ENCODE measurements around the gene SPOPL. TPM values are rescaled to one million over a fixed set of nuclear protein-coding genes. Genes with fewer than 3 reads are reported as not detected.
"Not testable (repeated sequence)": the region's sequence is repeated elsewhere in the genome, so short reads cannot be mapped to it uniquely, and the experiment has no call there.

SPOPL gene
- polyA plus RNA-seq, 2 of the 4 experiments (the other 2 are of a cell fraction), result 7.2 to 16.9 TPM

DNA sequence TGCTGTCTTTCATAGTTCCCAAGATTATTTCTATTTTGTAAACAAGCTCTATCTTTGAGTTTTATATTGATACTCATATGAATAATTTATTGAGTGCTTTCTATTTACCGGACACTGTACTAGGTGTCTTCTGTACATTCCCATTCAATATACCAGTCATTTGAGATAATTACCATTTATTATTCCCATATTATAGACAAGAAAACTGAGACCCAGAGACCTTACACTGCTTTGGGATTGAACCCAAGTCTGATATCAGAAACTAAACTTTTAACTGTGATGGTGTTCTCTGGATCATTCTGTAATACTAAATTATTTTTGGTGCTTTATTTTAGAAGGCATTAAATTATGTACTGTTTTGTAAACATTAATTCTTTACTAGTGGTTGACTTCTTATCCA is 17.3 kb downstream of the SPOPL start (continued):
- TF ChIP-seq, protein P1, sequence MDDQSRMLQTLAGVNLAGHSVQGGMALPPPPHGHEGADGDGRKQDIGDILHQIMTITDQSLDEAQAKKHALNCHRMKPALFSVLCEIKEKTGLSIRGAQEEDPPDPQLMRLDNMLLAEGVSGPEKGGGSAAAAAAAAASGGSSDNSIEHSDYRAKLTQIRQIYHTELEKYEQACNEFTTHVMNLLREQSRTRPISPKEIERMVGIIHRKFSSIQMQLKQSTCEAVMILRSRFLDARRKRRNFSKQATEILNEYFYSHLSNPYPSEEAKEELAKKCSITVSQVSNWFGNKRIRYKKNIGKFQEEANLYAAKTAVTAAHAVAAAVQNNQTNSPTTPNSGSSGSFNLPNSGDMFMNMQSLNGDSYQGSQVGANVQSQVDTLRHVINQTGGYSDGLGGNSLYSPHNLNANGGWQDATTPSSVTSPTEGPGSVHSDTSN (IDR thresholded peaks at IDR 0.05), result no peak
- TF ChIP-seq HOXB5 (CRISPR knock-in tag; IDR thresholded peaks at IDR 0.05) (no peak), ZSCAN20 (CRISPR knock-in tag; IDR thresholded peaks at IDR 0.05) (no peak)
- TF ChIP-seq, protein P2, sequence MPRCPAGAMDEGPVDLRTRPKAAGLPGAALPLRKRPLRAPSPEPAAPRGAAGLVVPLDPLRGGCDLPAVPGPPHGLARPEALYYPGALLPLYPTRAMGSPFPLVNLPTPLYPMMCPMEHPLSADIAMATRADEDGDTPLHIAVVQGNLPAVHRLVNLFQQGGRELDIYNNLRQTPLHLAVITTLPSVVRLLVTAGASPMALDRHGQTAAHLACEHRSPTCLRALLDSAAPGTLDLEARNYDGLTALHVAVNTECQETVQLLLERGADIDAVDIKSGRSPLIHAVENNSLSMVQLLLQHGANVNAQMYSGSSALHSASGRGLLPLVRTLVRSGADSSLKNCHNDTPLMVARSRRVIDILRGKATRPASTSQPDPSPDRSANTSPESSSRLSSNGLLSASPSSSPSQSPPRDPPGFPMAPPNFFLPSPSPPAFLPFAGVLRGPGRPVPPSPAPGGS (IDR thresholded peaks at IDR 0.05), result no peak

DNA sequence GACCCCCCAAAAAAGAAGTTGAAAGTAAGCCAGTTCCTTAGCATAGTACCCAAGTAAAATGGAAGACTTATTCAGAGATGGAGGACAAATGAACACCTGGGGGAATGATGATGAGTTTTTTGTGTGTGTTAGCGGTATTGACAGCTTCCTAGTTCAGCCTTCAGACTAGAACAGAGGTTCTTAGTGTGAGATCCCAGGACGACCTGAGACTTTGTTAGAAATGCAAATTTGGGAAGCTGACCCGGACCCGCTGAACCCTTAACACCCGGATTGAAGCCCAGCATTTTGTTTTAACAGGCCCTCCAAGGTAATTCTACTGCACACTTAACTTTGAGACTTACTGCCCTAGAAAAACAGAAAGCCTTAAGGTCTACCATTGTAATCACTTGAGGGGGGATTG is 20.3 kb downstream of the SPOPL start:
- ATAC-seq (no peak), FAIRE-seq (no peak), DNase-seq (ENCODE audit: low read depth in 1 of 2, low spot score in 1 of 2) (no peak)
- CTCF ChIA-PET, result interaction anchor here (1.1 kb wide), 1 partner anchor 8 kb away, joined by 4 read pairs; no protein-coding TSS in a partner anchor
- Histone ChIP-seq H3K27ac (no peak overlapping the region), H3K4me3 (no peak overlapping the region), H3K4me1 (peaks cover under 1% of the 10 kb centered on the region), H3K4me2 (no peak overlapping the region), H3K9me3 (no peaks in the 10 kb centered on the region)
- no peak for TF ChIP-seq PHF8 (IDR thresholded peaks at IDR 0.05; ENCODE audit: borderline replicate concordance, low read depth)
- TF ChIP-seq, protein P3, sequence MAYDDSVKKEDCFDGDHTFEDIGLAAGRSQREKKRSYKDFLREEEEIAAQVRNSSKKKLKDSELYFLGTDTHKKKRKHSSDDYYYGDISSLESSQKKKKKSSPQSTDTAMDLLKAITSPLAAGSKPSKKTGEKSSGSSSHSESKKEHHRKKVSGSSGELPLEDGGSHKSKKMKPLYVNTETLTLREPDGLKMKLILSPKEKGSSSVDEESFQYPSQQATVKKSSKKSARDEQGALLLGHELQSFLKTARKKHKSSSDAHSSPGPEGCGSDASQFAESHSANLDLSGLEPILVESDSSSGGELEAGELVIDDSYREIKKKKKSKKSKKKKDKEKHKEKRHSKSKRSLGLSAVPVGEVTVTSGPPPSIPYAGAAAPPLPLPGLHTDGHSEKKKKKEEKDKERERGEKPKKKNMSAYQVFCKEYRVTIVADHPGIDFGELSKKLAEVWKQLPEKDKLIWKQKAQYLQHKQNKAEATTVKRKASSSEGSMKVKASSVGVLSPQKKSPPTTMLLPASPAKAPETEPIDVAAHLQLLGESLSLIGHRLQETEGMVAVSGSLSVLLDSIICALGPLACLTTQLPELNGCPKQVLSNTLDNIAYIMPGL (CRISPR knock-in tag; IDR thresholded peaks at IDR 0.05; ENCODE audit: borderline replicate concordance), result no peak
- no peak for TF ChIP-seq HDAC2 (IDR thresholded peaks at IDR 0.05)
- no peak for TF ChIP-seq ESRRA (IDR thresholded peaks at IDR 0.05; ENCODE audit: borderline replicate concordance, low read length)
- no peak for TF ChIP-seq KDM5A (IDR thresholded peaks at IDR 0.05)
- no peak for TF ChIP-seq POLR2AphosphoS2 (conservative IDR thresholded peaks at IDR 0.05; ENCODE audit: low read length)
- no peak for TF ChIP-seq ZNF302 (CRISPR knock-in tag; IDR thresholded peaks at IDR 0.05)
- no peak for TF ChIP-seq EHMT2 (IDR thresholded peaks at IDR 0.05; ENCODE audit: low read depth)
- TF ChIP-seq GATA3 (IDR thresholded peaks at IDR 0.05; ENCODE audit: borderline replicate concordance), result no peak
- TF ChIP-seq, protein P4, sequence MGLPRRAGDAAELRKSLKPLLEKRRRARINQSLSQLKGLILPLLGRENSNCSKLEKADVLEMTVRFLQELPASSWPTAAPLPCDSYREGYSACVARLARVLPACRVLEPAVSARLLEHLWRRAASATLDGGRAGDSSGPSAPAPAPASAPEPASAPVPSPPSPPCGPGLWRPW (IDR thresholded peaks at IDR 0.05), result no peak
- POLR2A ChIA-PET, result no interaction called here
- 91% methylated on average over 5 of the region's 5 CpGs for WGBS (ENCODE audit: missing lambda C conversion rate)

DNA sequence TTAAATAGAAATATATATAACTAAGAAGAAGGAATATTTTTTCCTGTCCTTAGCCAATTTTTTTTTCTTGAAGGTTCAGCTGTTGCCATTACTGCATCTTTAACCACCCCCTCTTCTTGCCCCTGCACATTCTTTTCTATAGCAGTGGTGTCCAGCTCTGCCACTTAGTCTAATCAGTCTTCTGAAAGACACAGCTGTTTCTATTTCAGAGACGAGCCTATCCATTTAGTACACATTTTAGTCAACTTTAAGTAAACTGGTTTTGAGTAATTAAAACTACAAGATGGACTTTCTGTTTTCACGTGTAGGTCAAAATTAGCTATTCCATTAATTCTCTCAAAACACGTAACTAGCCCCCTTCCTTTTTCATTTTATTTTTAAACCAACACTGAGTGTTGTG is 21.0 kb downstream of the SPOPL start:
- Histone ChIP-seq H3K9me3 (no peaks in the 10 kb centered on the region), H3K4me2 (no peak overlapping the region), H3K4me1 (no peaks in the 10 kb centered on the region), H3K4me3 (no peak overlapping the region), H3K27ac (no peak overlapping the region)
- no peak for FAIRE-seq
- ATAC-seq, result no peak
- ChIA-PET CTCF (interaction anchor here (1.1 kb wide), 1 partner anchor 9 kb away, joined by 4 read pairs; no protein-coding TSS in a partner anchor), POLR2A (no interaction called here)
- no peak for DNase-seq (ENCODE audit: low read depth in 1 of 2, low spot score in 1 of 2)
- TF ChIP-seq, protein P4 (IDR thresholded peaks at IDR 0.05), result no peak
- TF ChIP-seq POLR2AphosphoS2 (conservative IDR thresholded peaks at IDR 0.05; ENCODE audit: low read length) (no peak), CBX8 (IDR thresholded peaks at IDR 0.05) (no peak), HDAC2 (IDR thresholded peaks at IDR 0.05) (no peak), SMC3 (IDR thresholded peaks at IDR 0.05) (no peak), MAFK (IDR thresholded peaks at IDR 0.05; ENCODE audit: partially characterized antibody) (no peak), FOXS1 (CRISPR knock-in tag; IDR thresholded peaks at IDR 0.05) (no peak), ZNF302 (CRISPR knock-in tag; IDR thresholded peaks at IDR 0.05) (no peak)
- TF ChIP-seq, protein P5, sequence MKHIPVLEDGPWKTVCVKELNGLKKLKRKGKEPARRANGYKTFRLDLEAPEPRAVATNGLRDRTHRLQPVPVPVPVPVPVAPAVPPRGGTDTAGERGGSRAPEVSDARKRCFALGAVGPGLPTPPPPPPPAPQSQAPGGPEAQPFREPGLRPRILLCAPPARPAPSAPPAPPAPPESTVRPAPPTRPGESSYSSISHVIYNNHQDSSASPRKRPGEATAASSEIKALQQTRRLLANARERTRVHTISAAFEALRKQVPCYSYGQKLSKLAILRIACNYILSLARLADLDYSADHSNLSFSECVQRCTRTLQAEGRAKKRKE (CRISPR knock-in tag; IDR thresholded peaks at IDR 0.05; ENCODE audit: low read depth), result no peak
- WGBS (ENCODE audit: missing lambda C conversion rate), result 94% methylated on average over 3 of the region's 3 CpGs

DNA sequence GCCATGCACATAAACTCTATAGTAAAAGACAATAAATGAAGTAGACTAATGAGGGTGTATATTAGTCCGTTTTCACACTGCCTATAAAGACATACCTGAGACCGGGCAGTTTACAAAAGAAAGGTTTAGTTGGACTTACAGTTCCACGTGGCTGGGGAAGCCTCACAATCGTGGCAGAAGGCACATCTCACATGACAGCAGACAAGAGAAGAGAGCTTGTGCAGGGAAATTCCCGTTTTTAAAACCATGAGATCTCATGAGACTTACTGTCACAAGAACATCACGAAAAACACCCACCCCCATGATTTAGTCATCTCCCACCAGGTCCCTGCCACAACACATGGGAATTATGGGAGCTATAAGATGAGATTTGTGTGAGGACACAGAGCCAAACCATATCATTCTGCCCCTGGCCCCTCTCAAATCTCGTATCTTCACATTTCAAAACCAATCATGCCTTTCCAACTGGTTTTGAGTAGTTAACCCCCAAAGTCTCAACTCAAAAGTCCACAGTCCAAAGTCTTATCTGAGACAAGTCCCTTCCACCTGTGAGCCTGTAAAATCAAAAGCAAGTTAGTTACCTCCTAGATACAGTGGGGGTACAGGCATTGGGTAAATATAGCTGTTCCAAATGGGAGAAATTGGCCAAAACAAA is 21.6 kb downstream of the SPOPL start:
- H3K4me1 ChIP-seq; ATAC-seq; DNase-seq (ENCODE audit: low read depth in 1 of 2, low spot score in 1 of 2); H3K27ac ChIP-seq; FAIRE-seq; POLR2A ChIA-PET; H3K9me3 ChIP-seq; H3K4me3 ChIP-seq; H3K4me2 ChIP-seq: not testable (repeated sequence)
- CTCF ChIA-PET, result interaction anchor here (0.7 to 1.2 kb wide), 2 partner anchors 12 to 303 kb away, joined by 3 read pairs; no protein-coding TSS in a partner anchor
- WGBS (ENCODE audit: missing lambda C conversion rate), result 87% methylated on average over 7 of the region's 7 CpGs

DNA sequence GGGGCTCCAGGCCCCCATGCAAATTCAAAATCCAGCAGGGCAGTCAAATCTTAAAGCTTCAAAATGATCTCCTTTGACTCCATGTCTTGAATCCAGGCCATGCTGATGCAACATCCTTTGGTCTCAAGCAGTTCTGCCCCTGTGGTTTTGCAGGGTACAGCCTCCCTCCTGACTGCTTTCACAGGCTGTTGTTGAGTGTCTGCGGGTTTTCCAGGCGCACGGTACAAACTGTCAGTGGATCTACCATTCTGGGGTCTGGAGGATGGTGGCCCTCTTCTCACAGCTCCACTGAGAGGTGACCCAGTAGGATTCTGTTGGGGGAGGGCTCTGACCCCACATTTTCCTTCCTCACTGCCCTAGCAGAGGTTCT is 22.1 kb downstream of the SPOPL start:
- CTCF ChIA-PET, result interaction anchor here (0.7 to 1.2 kb wide), 2 partner anchors 12 to 303 kb away, joined by 3 read pairs; no protein-coding TSS in a partner anchor
- H3K9me3 ChIP-seq; H3K27ac ChIP-seq; POLR2A ChIA-PET; H3K4me2 ChIP-seq; DNase-seq (ENCODE audit: low read depth in 1 of 2, low spot score in 1 of 2); H3K4me1 ChIP-seq; H3K4me3 ChIP-seq; FAIRE-seq; ATAC-seq: not testable (repeated sequence)
- WGBS (ENCODE audit: missing lambda C conversion rate), result no CpG with 5 or more reads among the region's 3 CpGs

DNA sequence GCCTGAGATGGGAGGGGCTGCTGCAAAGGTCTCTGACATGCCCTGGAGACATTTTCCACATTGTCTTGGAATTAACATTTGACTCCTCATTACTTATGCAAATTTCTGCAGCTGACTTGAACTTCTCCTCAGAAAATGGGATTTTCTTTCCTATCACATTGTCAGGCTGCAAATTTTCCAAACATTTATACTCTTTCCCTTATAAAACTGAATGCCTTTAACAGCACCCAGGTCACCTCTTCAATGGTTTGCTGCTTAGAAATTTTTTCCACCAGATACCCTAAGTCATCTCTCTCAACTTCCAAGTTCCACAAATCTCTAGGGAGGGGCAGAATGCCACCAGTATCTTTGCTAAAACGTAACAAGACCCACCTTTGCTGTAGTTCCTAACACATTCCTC is 22.8 kb downstream of the SPOPL start:
- H3K27ac ChIP-seq; H3K4me2 ChIP-seq; DNase-seq (ENCODE audit: low read depth in 1 of 2, low spot score in 1 of 2); H3K9me3 ChIP-seq; FAIRE-seq; POLR2A ChIA-PET; H3K4me3 ChIP-seq; H3K4me1 ChIP-seq; ATAC-seq: not testable (repeated sequence)
- WGBS (ENCODE audit: missing lambda C conversion rate), result 100% methylated on average over 1 of the region's 1 CpG
- CTCF ChIA-PET, result interaction anchor here (1.2 kb wide), 1 partner anchor 302 kb away, joined by 3 read pairs; no protein-coding TSS in a partner anchor
